Lung (tissue), 12 donors: ENCODE results near the gene TMPRSS11B. TPM values are rescaled to one million over a fixed set of nuclear protein-coding genes. Genes with fewer than 3 reads are reported as not detected.
A peak's percentile ranks its signal among the peaks of the same experiment; 100 is the strongest.

ENCODE experiments used
- ATAC-seq: fragments of 200-7000 bp; cut with Tn5 transposase; one replicate; pipeline ENCODE4 v1.9.1; 2020; ENCODE audit warnings: moderate number of reproducible peaks; ENCODE audit not compliant: insufficient read depth, low FRiP score
- DNase-seq, 3 donors: peaks; one replicate each; pipeline ENCODE4 v3.0.0-alpha.2; 2013 to 2017
- H3K27ac ChIP-seq, 2 donors: one replicate each; pipeline ENCODE4 v1.5.1; 2013; ENCODE audit warnings: mild to moderate bottlenecking in 2 of 2, moderate library complexity in 2 of 2, control low read depth in 1 of 2, inconsistent platforms in 1 of 2, low read depth in 1 of 2, low read length in 1 of 2
- H3K27me3 ChIP-seq, 3 donors: one replicate each; pipeline ENCODE4 v1.5.1; 2013; ENCODE audit warnings: low read length in 2 of 3; ENCODE audit not compliant: control insufficient read depth in 3 of 3, insufficient read depth in 3 of 3
- H3K36me3 ChIP-seq, 4 donors: one replicate each; pipeline ENCODE4 v1.5.1; 2013; ENCODE audit warnings: low read length in 4 of 4, mild to moderate bottlenecking in 1 of 4, moderate library complexity in 1 of 4; ENCODE audit not compliant: control insufficient read depth in 4 of 4, insufficient read depth in 4 of 4
- H3K4me1 ChIP-seq, 5 donors: one replicate each; pipeline ENCODE4 v1.5.1; 2013; ENCODE audit warnings: low read length in 5 of 5, mild to moderate bottlenecking in 2 of 5, moderate library complexity in 1 of 5; ENCODE audit not compliant: control insufficient read depth in 5 of 5, insufficient read depth in 5 of 5
- H3K4me3 ChIP-seq: one replicate; pipeline ENCODE4 v1.5.1; 2013; ENCODE audit warnings: mild to moderate bottlenecking, control low read depth, moderate library complexity
- H3K9ac ChIP-seq, 2 donors: one replicate each; pipeline ENCODE4 v1.5.1; 2013; ENCODE audit warnings: low read length in 2 of 2, control low read depth in 1 of 2; ENCODE audit not compliant: insufficient read depth in 1 of 2
- H3K9me3 ChIP-seq, 4 donors: one replicate each; pipeline ENCODE4 v1.5.1; 2013; ENCODE audit warnings: low read length in 3 of 4, mild to moderate bottlenecking in 1 of 4, moderate library complexity in 1 of 4; ENCODE audit not compliant: control insufficient read depth in 4 of 4, insufficient read depth in 3 of 4
- WGBS, 2 donors: extraction: QIAGEN DNeasy Blood & Tissue Kit; methylation state at CpG; one replicate each; pipeline ENCODE4 v1.1.7; 2013; 5-methylcytosine and 5-hydroxymethylcytosine counted together
- polyA plus RNA-seq, 2 donors: library from polyadenylated mRNA; stranded (reverse); fragments of 200-250 nt; gene quantifications; one replicate each; pipeline ENCODE4 v1.2.1, GENCODE V29; 2013
- total RNA-seq, 2 donors: library from RNA; depleted of rRNA in 1 of 2; stranded (reverse); fragments of >200 nt in 1 of 2; gene quantifications; one replicate each; pipeline ENCODE4 v1.2.1, GENCODE V29; 2014 to 2021
- TF ChIP-seq, protein P1 (sequence below): IDR thresholded peaks from 2 replicates; pipeline ENCODE4 v1.5.1; 2012; ENCODE audit warnings: mild to moderate bottlenecking; ENCODE audit errors: control extremely low read depth, extremely low read depth
- donor health status: control.
- donor health status: control.
- donor health status: Bipolar disorder and iron deficiency.
- donor health status: healthy.
- donor health status: DM: yes; HTN: yes; CAD: no.

TMPRSS11B gene
- total and polyA plus RNA-seq, 4 donors = 0.10 to 0.20 TPM; not detected in 2

DNA sequence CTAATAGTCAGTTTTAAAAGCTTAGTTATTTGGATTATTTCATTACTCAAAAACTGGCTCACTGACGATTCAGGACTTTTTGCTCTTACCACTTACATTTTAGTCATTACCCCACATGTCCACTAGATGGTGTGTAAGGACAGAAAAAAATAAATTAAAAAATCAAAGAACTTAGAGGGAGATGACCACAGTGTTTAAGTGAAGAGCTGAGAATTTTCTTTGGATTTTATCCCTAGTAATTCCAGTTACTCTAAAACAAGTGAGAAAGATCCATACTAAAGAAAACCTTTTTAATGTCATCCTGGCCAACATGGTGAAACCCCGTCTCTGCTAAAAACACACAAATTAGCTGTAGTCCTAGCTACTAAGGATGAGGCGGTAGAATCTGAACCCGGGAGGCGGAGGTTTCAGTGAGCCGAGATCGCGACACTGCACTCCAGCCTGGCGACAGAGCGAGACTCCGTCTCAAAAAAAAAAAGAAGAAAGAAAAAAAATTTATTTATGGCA is 26.4 kb upstream of the TMPRSS11B start:
- Histone ChIP-seq H3K9ac (no peak overlapping the region), H3K4me3 (no peak overlapping the region), H3K36me3 (no peaks in the 10 kb centered on the region), H3K9me3 (peaks cover 0 to 2% (median 0%) of the 10 kb centered on the region in 4 donors), H3K27me3 (no peaks in the 10 kb centered on the region), H3K4me1 (no peaks in the 10 kb centered on the region), H3K27ac (no peak overlapping the region)
- TF ChIP-seq, protein P1, sequence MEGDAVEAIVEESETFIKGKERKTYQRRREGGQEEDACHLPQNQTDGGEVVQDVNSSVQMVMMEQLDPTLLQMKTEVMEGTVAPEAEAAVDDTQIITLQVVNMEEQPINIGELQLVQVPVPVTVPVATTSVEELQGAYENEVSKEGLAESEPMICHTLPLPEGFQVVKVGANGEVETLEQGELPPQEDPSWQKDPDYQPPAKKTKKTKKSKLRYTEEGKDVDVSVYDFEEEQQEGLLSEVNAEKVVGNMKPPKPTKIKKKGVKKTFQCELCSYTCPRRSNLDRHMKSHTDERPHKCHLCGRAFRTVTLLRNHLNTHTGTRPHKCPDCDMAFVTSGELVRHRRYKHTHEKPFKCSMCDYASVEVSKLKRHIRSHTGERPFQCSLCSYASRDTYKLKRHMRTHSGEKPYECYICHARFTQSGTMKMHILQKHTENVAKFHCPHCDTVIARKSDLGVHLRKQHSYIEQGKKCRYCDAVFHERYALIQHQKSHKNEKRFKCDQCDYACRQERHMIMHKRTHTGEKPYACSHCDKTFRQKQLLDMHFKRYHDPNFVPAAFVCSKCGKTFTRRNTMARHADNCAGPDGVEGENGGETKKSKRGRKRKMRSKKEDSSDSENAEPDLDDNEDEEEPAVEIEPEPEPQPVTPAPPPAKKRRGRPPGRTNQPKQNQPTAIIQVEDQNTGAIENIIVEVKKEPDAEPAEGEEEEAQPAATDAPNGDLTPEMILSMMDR = peak; percentile 69
- WGBS, 2 donors = 25 to 29% methylated on average over 11 of the region's 11 CpGs
- peak in 2 of 3 donors; percentile 80 to 81 for DNase-seq
- peak; percentile 79 for ATAC-seq

DNA sequence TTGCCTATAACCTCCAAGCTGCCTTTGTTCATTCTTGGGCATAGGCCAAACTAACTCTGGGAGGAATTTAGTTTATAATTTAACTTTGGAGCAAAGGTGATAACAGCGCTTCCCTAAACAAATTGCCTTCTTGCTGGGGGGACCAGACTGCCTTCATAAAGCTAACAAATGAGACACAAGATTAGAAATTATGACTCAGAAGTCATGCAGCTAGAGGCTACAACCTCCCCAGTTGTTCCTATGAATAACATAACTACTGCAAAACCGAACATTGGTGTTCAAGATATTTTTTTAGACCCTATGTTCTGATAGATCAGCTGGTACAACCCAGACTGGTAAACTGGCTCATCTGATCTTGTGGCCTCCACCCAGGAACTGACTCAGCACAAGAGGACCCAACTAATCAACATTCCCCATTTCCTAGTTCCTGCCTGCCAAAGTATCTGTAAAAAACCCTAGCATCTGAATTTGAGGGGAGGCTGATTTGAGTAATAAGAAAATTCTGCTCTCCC is 22.0 kb upstream of the TMPRSS11B start:
- no peak overlapping the region for H3K9ac ChIP-seq
- no peak for ATAC-seq

DNA sequence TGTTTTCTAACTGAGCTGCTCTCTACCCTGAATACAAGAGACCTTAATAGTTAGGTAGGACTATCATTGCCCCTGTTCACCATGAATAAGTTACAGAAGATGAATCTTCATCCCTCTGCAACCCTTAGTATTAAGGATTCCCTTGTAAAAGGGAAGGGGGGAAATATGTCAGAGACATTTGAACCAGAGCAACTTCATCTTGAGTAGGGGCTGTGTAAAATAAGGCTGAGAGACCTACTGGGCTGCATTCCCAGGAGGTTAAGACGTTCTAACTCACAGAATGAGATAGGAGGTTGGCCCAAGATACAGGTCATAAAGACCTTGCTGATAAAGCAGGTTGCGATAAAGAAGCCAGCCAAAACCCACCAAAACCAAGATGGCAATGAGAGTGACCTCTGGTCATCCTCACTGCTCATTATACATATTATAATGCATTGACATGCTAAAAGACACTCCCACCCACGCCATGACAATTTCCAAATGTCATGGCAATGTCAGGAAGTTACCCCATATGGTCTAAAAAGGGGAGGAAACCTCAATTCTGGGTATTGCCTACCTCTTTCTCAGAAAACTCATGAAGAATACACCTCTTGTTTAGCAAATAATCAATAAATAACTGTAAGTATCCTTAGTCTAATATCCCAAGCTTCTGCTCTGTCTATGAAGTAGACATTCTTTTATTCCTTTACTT is 19.5 kb upstream of the TMPRSS11B start:
- Histone ChIP-seq H3K9ac (no peak overlapping the region), H3K36me3 (no peaks in the 10 kb centered on the region), H3K27me3 (no peaks in the 10 kb centered on the region), H3K4me1 (no peaks in the 10 kb centered on the region), H3K9me3 (peaks cover 0 to 2% (median 0%) of the 10 kb centered on the region in 4 donors), H3K27ac (no peak overlapping the region), H3K4me3 (no peak overlapping the region)
- WGBS, 2 donors = 72 to 76% methylated on average over 3 of the region's 3 CpGs
- DNase-seq = peak in 1 of 3 donors; percentile 30
- ATAC-seq = no peak
- TF ChIP-seq, protein P1 = no peak

More for the DNA sequence above, 22.0 kb upstream of the TMPRSS11B start:
- H3K27me3 ChIP-seq = no peaks in the 10 kb centered on the region
- WGBS, 2 donors = 54 to 74% methylated on average over 2 of the region's 2 CpGs
- H3K9me3 ChIP-seq = peaks cover 0 to 2% (median 0%) of the 10 kb centered on the region in 4 donors
- H3K4me1 ChIP-seq = no peaks in the 10 kb centered on the region
- no peak overlapping the region for H3K4me3 ChIP-seq
- no peak for DNase-seq
- no peaks in the 10 kb centered on the region for H3K36me3 ChIP-seq
- H3K27ac ChIP-seq = no peak overlapping the region
- TF ChIP-seq, protein P1 = no peak
